OCI-LY1 (cell line): ENCODE data around the gene ARHGEF16.

Source experiments
- EZH2 ChIP-seq: fragments of 200-600 bp; sonication (generic), shearing (Covaris generic); IDR thresholded peaks from 2 replicates; pipeline ENCODE4 v1.8.0; 2017; ENCODE audit warnings: borderline replicate concordance, mixed run types, mild to moderate bottlenecking, antibody characterized with exemption, low read length, moderate library complexity, mixed read lengths
- TF ChIP-seq, protein P1 (sequence below): fragments of 200-600 bp; sonication (generic), shearing (Covaris generic); IDR thresholded peaks from 2 replicates; pipeline ENCODE4 v1.5.1; 2017; ENCODE audit warnings: mild to moderate bottlenecking, antibody characterized with exemption, low read length, moderate library complexity, mixed read lengths

DNA sequence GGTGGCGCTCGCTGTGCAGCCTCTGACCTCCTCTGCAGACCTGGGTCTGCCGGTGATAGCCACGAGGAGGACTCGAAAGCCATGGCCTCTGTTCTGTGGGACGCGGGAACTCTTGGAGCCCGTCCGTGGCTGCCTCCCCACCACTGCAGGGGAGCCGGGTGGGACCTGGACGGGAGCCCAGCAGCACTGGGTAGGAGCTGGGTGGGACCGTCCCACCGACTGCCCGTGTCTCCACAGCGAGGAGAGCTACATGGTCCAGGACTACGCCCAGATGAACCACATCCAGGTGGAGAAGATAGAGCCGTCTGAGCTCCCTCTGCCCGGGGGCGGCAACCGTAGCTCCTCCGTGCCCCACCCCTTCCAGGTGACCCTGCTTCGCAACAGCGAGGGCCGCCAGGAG, 23.7 kb downstream of the ARHGEF16 start:
- TF ChIP-seq, protein P1, sequence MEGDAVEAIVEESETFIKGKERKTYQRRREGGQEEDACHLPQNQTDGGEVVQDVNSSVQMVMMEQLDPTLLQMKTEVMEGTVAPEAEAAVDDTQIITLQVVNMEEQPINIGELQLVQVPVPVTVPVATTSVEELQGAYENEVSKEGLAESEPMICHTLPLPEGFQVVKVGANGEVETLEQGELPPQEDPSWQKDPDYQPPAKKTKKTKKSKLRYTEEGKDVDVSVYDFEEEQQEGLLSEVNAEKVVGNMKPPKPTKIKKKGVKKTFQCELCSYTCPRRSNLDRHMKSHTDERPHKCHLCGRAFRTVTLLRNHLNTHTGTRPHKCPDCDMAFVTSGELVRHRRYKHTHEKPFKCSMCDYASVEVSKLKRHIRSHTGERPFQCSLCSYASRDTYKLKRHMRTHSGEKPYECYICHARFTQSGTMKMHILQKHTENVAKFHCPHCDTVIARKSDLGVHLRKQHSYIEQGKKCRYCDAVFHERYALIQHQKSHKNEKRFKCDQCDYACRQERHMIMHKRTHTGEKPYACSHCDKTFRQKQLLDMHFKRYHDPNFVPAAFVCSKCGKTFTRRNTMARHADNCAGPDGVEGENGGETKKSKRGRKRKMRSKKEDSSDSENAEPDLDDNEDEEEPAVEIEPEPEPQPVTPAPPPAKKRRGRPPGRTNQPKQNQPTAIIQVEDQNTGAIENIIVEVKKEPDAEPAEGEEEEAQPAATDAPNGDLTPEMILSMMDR: no peak
- TF ChIP-seq EZH2: no peak
